Jurkat, Clone E6-1 (cell line): ENCODE data around the gene ECPAS.
"Not testable (repeated sequence)": the region's sequence is repeated elsewhere in the genome, so short reads cannot be mapped to it uniquely, and the experiment has no call there.

Experiments used
- DNase-seq: peaks from one replicate; pipeline ENCODE4 v3.0.0-alpha.2; 2011; ENCODE audit warnings: low read depth, low spot score
- H3K4me3 ChIP-seq: 2 replicates; pipeline ENCODE4 v1.5.1; 2011; ENCODE audit warnings: mild to moderate bottlenecking, low read length, control low read depth, moderate library complexity

The ECPAS gene

GRCh38 chr9:111477677-111478076, 6.5 kb downstream of the ECPAS start:
- no peak overlapping the region for H3K4me3 ChIP-seq
- DNase-seq = no peak

GRCh38 chr9:111475195-111475594, 9.0 kb downstream of the ECPAS start:
- H3K4me3 ChIP-seq = no peak overlapping the region
- DNase-seq = no peak

- no peak overlapping the region for H3K4me3 ChIP-seq
- DNase-seq = no peak
Measured at GRCh38 chr9:111474385-111474784, 9.8 kb downstream of the ECPAS start.

- no peak for DNase-seq
Measured at GRCh38 chr9:111467778-111468367, 16.3 kb downstream of the ECPAS start.

GRCh38 chr9:111463048-111463447, 21.1 kb downstream of the ECPAS start:
- no peak for DNase-seq
- no peak overlapping the region for H3K4me3 ChIP-seq

More at GRCh38 chr9:111467778-111468367, 16.3 kb downstream of the ECPAS start:
- H3K4me3 ChIP-seq = no peak overlapping the region

- no peak overlapping the region for H3K4me3 ChIP-seq
- no peak for DNase-seq
Measured at GRCh38 chr9:111458139-111459009, 25.8 kb downstream of the ECPAS start.

- no peak overlapping the region for H3K4me3 ChIP-seq
- no peak for DNase-seq
Measured at GRCh38 chr9:111456529-111456928, 27.7 kb downstream of the ECPAS start.

- H3K4me3 ChIP-seq = no peak overlapping the region
- DNase-seq = no peak
Measured at GRCh38 chr9:111455638-111456037, 28.5 kb downstream of the ECPAS start.

- no peak overlapping the region for H3K4me3 ChIP-seq
- no peak for DNase-seq
Measured at GRCh38 chr9:111454751-111455150, 29.4 kb downstream of the ECPAS start.

GRCh38 chr9:111451570-111451969, 32.6 kb downstream of the ECPAS start:
- DNase-seq = no peak

GRCh38 chr9:111450124-111450523, 34.1 kb downstream of the ECPAS start:
- no peak overlapping the region for H3K4me3 ChIP-seq
- no peak for DNase-seq

More at GRCh38 chr9:111451570-111451969, 32.6 kb downstream of the ECPAS start:
- H3K4me3 ChIP-seq = no peak overlapping the region

- no peak for DNase-seq
- H3K4me3 ChIP-seq = no peak overlapping the region
Measured at GRCh38 chr9:111449705-111450104, 34.5 kb downstream of the ECPAS start.

GRCh38 chr9:111445799-111446198, 38.4 kb downstream of the ECPAS start:
- DNase-seq, H3K4me3 ChIP-seq: not testable (repeated sequence)

- H3K4me3 ChIP-seq = no peak overlapping the region
Measured at GRCh38 chr9:111443454-111443853, 40.7 kb downstream of the ECPAS start.

GRCh38 chr9:111442360-111443027, 41.7 kb downstream of the ECPAS start:
- H3K4me3 ChIP-seq = no peak overlapping the region
- no peak for DNase-seq

More at GRCh38 chr9:111443454-111443853, 40.7 kb downstream of the ECPAS start:
- DNase-seq = no peak

- no peak overlapping the region for H3K4me3 ChIP-seq
- no peak for DNase-seq
Measured at GRCh38 chr9:111440226-111440625, 44.0 kb downstream of the ECPAS start.

GRCh38 chr9:111438541-111439235, 45.5 kb downstream of the ECPAS start:
- no peak for DNase-seq
- H3K4me3 ChIP-seq = no peak overlapping the region

GRCh38 chr9:111436571-111436970, 47.6 kb downstream of the ECPAS start:
- no peak for DNase-seq
- H3K4me3 ChIP-seq = no peak overlapping the region

GRCh38 chr9:111433082-111433481, 51.1 kb downstream of the ECPAS start:
- no peak overlapping the region for H3K4me3 ChIP-seq
- no peak for DNase-seq
